HG03159 (cell line): ENCODE measurements around the gene ZNF444.
"Not testable (repeated sequence)": the region's sequence is repeated elsewhere in the genome, so short reads cannot be mapped to it uniquely, and the experiment has no call there.

Source experiments
- ATAC-seq: cut with Tn5 transposase; IDR thresholded peaks from one replicate; pipeline ENCODE4 v1.9.1; 2021; ENCODE audit warnings: mild to moderate bottlenecking, moderate library complexity; ENCODE audit not compliant: unreplicated experiment

ZNF444 gene

GRCh38 chr19:56175861-56176307 lies 34.8 kb downstream of the ZNF444 start, which contains the start of gene GALP:
Gene GALP (plus strand): TSS chr19:56176008. CDS start chr19:56177109, 1,101 bp downstream.
- ATAC-seq, result not testable (repeated sequence)

- not testable (repeated sequence) for ATAC-seq
These were observed 35.2 kb downstream of the ZNF444 start for GRCh38 chr19:56176310-56176709.

GRCh38 chr19:56176881-56177280 lies 35.8 kb downstream of the ZNF444 start:
- no peak for ATAC-seq

GRCh38 chr19:56177564-56178243 lies 36.6 kb downstream of the ZNF444 start:
- ATAC-seq, result no peak

GRCh38 chr19:56189785-56190184 lies 48.7 kb downstream of the ZNF444 start:
- no peak for ATAC-seq

- ATAC-seq, result no peak
These were observed 50.0 kb downstream of the ZNF444 start for GRCh38 chr19:56191115-56191514.

- no peak for ATAC-seq
These were observed 50.6 kb downstream of the ZNF444 start for GRCh38 chr19:56191711-56192110.

GRCh38 chr19:56193981-56194640 lies 53.0 kb downstream of the ZNF444 start:
- no peak for ATAC-seq

- not testable (repeated sequence) for ATAC-seq
These were observed 56.6 kb downstream of the ZNF444 start, which contains the start of gene ZSCAN5B for GRCh38 chr19:56197646-56198045. Gene ZSCAN5B (minus strand): TSS chr19:56197783. CDS start chr19:56193052, 4,731 bp downstream.

GRCh38 chr19:56199687-56200086 lies 58.6 kb downstream of the ZNF444 start:
- no peak for ATAC-seq

GRCh38 chr19:56201973-56202372 lies 60.9 kb downstream of the ZNF444 start, which contains the start of gene ZSCAN5C:
Gene ZSCAN5C (plus strand): TSS chr19:56202273. CDS start chr19:56205914, 3,641 bp downstream.
- no peak for ATAC-seq

GRCh38 chr19:56207581-56207980 lies 66.5 kb downstream of the ZNF444 start:
- not testable (repeated sequence) for ATAC-seq

GRCh38 chr19:56209091-56209490 lies 68.0 kb downstream of the ZNF444 start:
- no peak for ATAC-seq

GRCh38 chr19:56210036-56210435 lies 68.9 kb downstream of the ZNF444 start:
- ATAC-seq, result not testable (repeated sequence)
